ENCODE results near the gene CD2. TPM values are rescaled to one million over a fixed set of nuclear protein-coding genes. Genes with fewer than 3 reads are reported as not detected.

Gene CD2
- total RNA-seq, 1 donor from 2014 or later = not detected

DNA sequence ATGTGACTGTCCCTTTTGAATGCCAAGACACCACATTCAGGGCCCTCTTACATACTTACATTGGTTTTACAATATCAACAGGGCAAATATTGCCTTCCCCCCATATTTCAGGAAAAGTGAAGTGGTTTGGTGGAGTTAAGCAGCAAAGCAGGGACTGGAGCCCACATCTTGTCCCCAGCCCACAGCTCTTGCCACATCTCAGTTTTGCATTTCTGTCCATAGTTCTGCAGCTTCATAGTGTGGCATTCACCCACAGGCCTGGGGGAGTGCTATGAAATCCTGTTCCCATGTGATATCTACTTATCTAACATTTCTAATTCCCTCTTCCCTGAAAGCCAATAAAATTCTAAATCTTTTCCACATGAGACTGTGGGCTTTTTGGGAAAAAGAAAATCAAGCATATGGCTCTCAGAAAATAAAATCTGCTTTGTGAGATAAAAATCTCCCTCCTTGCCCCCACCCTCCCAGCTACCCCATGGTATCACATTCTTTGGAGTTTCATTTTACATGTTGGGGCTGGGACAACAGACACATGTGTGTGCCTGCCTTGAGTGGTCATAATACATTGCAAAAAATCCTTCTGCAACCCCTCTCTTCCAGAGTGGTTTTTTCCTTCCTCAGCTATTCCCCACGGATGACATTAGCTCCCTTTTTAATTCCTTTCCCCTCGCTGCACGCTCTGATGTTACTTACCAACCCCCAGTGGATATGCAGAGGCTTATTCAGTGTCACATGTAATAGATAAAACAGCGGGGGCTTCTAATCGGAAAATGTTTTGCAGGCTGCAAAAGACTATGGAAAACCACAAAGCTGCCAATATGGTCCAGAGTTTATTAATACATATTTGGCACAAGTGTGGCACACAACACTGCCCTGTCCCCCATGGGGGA, 20.5 kb upstream of the CD2 start:
- Mint-ChIP-seq H3K27me3 (ENCODE audit: unreplicated experiment) (no peaks in the 10 kb centered on the region), H3K9me3 (ENCODE audit: unreplicated experiment) (no peaks in the 10 kb centered on the region), H3K36me3 (ENCODE audit: low read depth, unreplicated experiment) (no peaks in the 10 kb centered on the region), H3K27ac (ENCODE audit: unreplicated experiment) (no peak overlapping the region), H3K4me1 (ENCODE audit: unreplicated experiment) (no peaks in the 10 kb centered on the region), H3K4me3 (ENCODE audit: unreplicated experiment) (no peak overlapping the region)
- DNase-seq (ENCODE audit: low spot score) = no peak
- TF ChIP-seq, protein P1, sequence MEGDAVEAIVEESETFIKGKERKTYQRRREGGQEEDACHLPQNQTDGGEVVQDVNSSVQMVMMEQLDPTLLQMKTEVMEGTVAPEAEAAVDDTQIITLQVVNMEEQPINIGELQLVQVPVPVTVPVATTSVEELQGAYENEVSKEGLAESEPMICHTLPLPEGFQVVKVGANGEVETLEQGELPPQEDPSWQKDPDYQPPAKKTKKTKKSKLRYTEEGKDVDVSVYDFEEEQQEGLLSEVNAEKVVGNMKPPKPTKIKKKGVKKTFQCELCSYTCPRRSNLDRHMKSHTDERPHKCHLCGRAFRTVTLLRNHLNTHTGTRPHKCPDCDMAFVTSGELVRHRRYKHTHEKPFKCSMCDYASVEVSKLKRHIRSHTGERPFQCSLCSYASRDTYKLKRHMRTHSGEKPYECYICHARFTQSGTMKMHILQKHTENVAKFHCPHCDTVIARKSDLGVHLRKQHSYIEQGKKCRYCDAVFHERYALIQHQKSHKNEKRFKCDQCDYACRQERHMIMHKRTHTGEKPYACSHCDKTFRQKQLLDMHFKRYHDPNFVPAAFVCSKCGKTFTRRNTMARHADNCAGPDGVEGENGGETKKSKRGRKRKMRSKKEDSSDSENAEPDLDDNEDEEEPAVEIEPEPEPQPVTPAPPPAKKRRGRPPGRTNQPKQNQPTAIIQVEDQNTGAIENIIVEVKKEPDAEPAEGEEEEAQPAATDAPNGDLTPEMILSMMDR (IDR thresholded peaks at IDR 0.05; ENCODE audit: unreplicated experiment) = no peak

DNA sequence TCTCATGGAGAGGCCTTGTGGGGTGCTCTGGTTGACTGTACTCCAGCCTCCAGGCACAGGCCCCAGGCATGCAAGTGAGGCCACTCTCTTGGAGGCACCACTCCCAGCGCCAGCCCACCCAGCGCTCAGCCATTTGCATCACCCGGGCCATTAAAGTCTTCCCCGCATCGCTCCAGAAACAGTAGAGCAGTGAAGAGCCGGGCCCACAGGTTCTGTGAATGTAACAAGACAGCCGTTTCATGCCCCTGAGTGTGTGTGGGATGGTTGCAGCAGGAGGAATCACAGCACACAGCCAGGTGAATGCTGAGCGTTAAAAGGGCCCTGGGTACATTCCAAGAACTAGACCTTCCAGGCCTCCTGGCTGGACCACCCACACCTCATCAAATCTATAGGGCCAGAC, 19.0 kb upstream of the CD2 start:
- TF ChIP-seq, protein P1 (IDR thresholded peaks at IDR 0.05; ENCODE audit: unreplicated experiment) = no peak
- H3K36me3 Mint-ChIP-seq (ENCODE audit: low read depth, unreplicated experiment) = no peaks in the 10 kb centered on the region
- no peak for DNase-seq (ENCODE audit: low spot score)
- H3K9me3 Mint-ChIP-seq (ENCODE audit: unreplicated experiment) = no peaks in the 10 kb centered on the region
- peaks cover 6% of the 10 kb centered on the region for H3K4me1 Mint-ChIP-seq (ENCODE audit: unreplicated experiment)
- no peak overlapping the region for H3K4me3 Mint-ChIP-seq (ENCODE audit: unreplicated experiment)
- peaks cover 2% of the 10 kb centered on the region for H3K27me3 Mint-ChIP-seq (ENCODE audit: unreplicated experiment)
- no peak overlapping the region for H3K27ac Mint-ChIP-seq (ENCODE audit: unreplicated experiment)

DNA sequence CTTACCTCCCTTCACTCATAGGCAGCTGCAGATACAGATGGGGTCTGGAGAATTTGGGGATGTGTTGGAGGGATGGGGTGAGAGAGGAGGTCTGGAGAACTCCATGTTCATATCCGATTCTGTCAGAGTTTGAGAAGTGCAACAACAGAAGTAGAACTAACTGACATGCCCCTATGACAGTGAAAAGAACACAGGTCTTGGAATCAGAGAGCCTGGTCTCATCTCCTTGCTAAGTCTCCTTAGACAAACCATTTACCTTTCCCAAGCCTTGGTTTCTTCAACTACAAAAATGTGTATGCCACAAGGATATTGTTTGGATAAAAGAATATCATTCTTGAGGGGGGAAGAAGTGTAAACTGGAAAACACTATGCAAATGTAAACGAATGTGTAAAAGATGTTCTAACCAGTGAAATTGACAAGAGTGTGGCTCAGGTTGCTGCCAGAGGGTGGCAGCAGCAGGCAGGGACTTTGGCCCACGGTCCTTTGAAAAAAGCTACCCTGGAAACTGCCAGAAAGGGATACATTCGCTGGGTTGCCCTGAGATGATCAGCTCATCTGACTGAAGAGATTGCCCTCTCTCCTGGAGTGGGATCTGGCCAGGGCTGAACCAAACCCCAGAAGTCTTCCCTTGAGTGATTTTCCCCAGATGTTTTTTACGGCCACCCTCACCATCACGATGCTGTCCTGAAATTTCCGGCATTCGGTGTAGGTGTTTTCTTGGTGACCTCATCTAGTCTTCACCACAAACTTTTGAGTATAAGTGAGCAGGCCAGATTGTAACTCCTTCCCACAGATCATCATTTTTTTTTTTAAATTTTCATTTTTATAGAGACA, 17.0 kb upstream of the CD2 start:
- Mint-ChIP-seq H3K27ac (ENCODE audit: unreplicated experiment) (no peak overlapping the region), H3K36me3 (ENCODE audit: low read depth, unreplicated experiment) (no peaks in the 10 kb centered on the region), H3K9me3 (ENCODE audit: unreplicated experiment) (no peaks in the 10 kb centered on the region), H3K27me3 (ENCODE audit: unreplicated experiment) (peaks cover 5% of the 10 kb centered on the region), H3K4me3 (ENCODE audit: unreplicated experiment) (no peak overlapping the region), H3K4me1 (ENCODE audit: unreplicated experiment) (peaks cover 6% of the 10 kb centered on the region)
- TF ChIP-seq, protein P1 (IDR thresholded peaks at IDR 0.05; ENCODE audit: unreplicated experiment) = peak; percentile 47
- peak; percentile 66 for DNase-seq (ENCODE audit: low spot score)

- TF ChIP-seq, protein P1 (IDR thresholded peaks at IDR 0.05; ENCODE audit: unreplicated experiment) = no peak
- Mint-ChIP-seq H3K27me3 (ENCODE audit: unreplicated experiment) (peaks cover 9% of the 10 kb centered on the region), H3K36me3 (ENCODE audit: low read depth, unreplicated experiment) (peaks cover 3% of the 10 kb centered on the region), H3K27ac (ENCODE audit: unreplicated experiment) (no peak overlapping the region), H3K4me1 (ENCODE audit: unreplicated experiment) (peaks cover 6% of the 10 kb centered on the region), H3K4me3 (ENCODE audit: unreplicated experiment) (no peak overlapping the region), H3K9me3 (ENCODE audit: unreplicated experiment) (peaks cover 3% of the 10 kb centered on the region)
- no peak for DNase-seq (ENCODE audit: low spot score)
Observed at GRCh38 chr1:116737855-116738321, 16.3 kb upstream of the CD2 start.

Measured in endothelial cell (in vitro differentiated cells).